ENCODE data around the gene ARSG. TPM values are rescaled to one million over a fixed set of nuclear protein-coding genes. Genes with fewer than 3 reads are reported as not detected.

ARSG gene
- total and polyA plus RNA-seq, 9 of the 15 experiments (the other 6 are each of a cell fraction or from before 2014, with no cell fraction given), result 1.0 to 5.6 (median 1.8) TPM

DNA sequence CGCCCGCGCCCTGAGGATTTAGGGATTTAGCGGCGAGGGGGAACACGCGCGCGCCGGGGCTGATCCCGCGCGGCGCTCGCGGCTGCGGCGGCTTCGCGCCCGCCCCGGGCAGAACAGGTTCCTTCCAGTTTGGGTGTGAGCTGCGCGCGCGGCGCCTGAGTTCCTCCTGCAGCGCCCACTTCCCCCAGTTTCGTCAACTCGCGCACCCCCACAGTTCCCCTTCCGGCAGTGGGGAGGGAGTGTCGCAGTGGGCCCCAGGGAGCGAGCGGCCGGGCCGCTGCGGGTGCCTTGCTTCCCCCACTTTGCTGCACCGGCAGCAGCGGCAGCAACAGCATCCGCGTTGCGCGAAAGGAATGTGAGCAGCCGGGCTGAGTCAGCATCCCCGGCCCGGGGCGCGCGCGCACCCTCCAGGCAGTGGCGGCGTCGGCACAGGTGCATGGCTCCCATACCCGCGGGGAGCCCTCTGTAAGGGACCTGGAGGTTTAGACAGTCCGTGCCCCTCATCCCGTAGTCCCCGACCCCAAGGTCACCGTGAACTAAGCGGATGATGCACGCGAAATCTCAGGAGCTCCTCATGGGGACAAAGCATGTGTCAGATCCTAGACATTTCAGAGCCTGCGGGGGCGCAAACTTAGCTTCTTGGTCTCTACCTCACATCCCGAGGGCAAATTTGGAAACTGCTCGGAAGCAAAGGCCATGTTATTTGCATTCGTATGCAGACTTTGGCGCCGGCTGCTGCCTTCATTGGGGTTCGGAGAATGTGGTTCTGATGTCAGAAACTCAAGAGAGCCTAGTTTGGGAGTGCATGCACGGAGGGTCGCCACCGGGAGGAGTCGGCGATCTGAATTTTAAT, 767 bp downstream of the ARSG start (continued):
- TF ChIP-seq REST (IDR thresholded peaks at IDR 0.05; ENCODE audit: borderline replicate concordance) (peak; percentile 95), REST (CRISPR knock-in tag; IDR thresholded peaks at IDR 0.05; ENCODE audit: low read depth) (no peak), ERF (CRISPR knock-in tag; IDR thresholded peaks at IDR 0.05) (no peak), ZNF212 (CRISPR knock-in tag; IDR thresholded peaks at IDR 0.05) (no peak), KDM5B (IDR thresholded peaks at IDR 0.05; ENCODE audit: insufficient replicate concordance, low read depth, low read length) (peak; percentile 75), HDAC2 (IDR thresholded peaks at IDR 0.05) (peak; percentile 34; the same call in 1 of the 2 replicates), ATF7 (IDR thresholded peaks at IDR 0.05) (peak; percentile 33; the same call in 1 of the 2 replicates), TAF15 (IDR thresholded peaks at IDR 0.05; ENCODE audit: low read depth, low read length) (no peak), ZNF175 (CRISPR knock-in tag; IDR thresholded peaks at IDR 0.05; ENCODE audit: low read depth) (no peak), CTCF (IDR thresholded peaks at IDR 0.05 in 2 of 3, conservative IDR thresholded peaks at IDR 0.05 in 1 of 3; ENCODE audit: insufficient read depth in 2 of 3, low read depth in 1 of 3, low read length in 3 of 3) (no peak), MBD1 (CRISPR knock-in tag; IDR thresholded peaks at IDR 0.05) (no peak), POLR2B (IDR thresholded peaks at IDR 0.05; ENCODE audit: low read depth, partially characterized antibody) (peak; percentile 36), GTF2F1 (IDR thresholded peaks at IDR 0.05; ENCODE audit: low read depth, low read length) (no peak)
- TF ChIP-seq, protein P1, sequence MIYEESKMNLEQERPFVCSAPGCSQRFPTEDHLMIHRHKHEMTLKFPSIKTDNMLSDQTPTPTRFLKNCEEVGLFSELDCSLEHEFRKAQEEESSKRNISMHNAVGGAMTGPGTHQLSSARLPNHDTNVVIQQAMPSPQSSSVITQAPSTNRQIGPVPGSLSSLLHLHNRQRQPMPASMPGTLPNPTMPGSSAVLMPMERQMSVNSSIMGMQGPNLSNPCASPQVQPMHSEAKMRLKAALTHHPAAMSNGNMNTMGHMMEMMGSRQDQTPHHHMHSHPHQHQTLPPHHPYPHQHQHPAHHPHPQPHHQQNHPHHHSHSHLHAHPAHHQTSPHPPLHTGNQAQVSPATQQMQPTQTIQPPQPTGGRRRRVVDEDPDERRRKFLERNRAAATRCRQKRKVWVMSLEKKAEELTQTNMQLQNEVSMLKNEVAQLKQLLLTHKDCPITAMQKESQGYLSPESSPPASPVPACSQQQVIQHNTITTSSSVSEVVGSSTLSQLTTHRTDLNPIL (CRISPR knock-in tag; IDR thresholded peaks at IDR 0.05), result no peak
